ENCODE data around the gene CASQ1. TPM values are rescaled to one million over a fixed set of nuclear protein-coding genes. Genes with fewer than 3 reads are reported as not detected.

The CASQ1 gene
- polyA plus RNA-seq, 1 donor from 2014 or later = not detected

- Histone ChIP-seq H3K9ac (ENCODE audit: low read length) (no peak overlapping the region), H3K4me2 (ENCODE audit: low read length) (no peak overlapping the region), H3K4me3 (ENCODE audit: low read length) (no peak overlapping the region), H3K9me3 (ENCODE audit: low read length) (no peaks in the 10 kb centered on the region), H3K79me2 (replicated peaks; ENCODE audit: insufficient read depth, low read length) (no peaks in the 10 kb centered on the region), H4K20me1 (ENCODE audit: insufficient read depth) (no peaks in the 10 kb centered on the region), H3F3A (ENCODE audit: insufficient read depth, low read length, poor library complexity, severe bottlenecking) (no peaks in the 10 kb centered on the region), H3K27me3 (ENCODE audit: insufficient read depth, low read depth, low read length) (no peaks in the 10 kb centered on the region), H3K36me3 (ENCODE audit: insufficient read depth, low read length) (no peaks in the 10 kb centered on the region), H2AFZ (ENCODE audit: low read depth, low read length) (no peak overlapping the region), H3K27ac (ENCODE audit: low read length) (no peak overlapping the region), H3K9me2 (ENCODE audit: insufficient read depth, low read length) (no peaks in the 10 kb centered on the region)
- TF ChIP-seq REST (IDR thresholded peaks at IDR 0.05; ENCODE audit: borderline replicate concordance) = no peak
- TF ChIP-seq EZH2 (IDR thresholded peaks at IDR 0.05; ENCODE audit: borderline replicate concordance, insufficient read depth, low read length, poor library complexity, severe bottlenecking) = no peak
- TF ChIP-seq CTCF (IDR thresholded peaks at IDR 0.05; ENCODE audit: poor library complexity, severe bottlenecking) = no peak
- no peak for TF ChIP-seq RAD21 (conservative IDR thresholded peaks at IDR 0.05)
- TF ChIP-seq POLR2AphosphoS5 (IDR thresholded peaks at IDR 0.05) = no peak
- no peak for TF ChIP-seq MXI1 (conservative IDR thresholded peaks at IDR 0.05; ENCODE audit: poor library complexity, severe bottlenecking)
- no peak for TF ChIP-seq SMC3 (conservative IDR thresholded peaks at IDR 0.05; ENCODE audit: poor library complexity)
- TF ChIP-seq TAF1 (IDR thresholded peaks at IDR 0.05; ENCODE audit: low read depth) = no peak
- TF ChIP-seq EP300 (conservative IDR thresholded peaks at IDR 0.05; ENCODE audit: poor library complexity, severe bottlenecking) = no peak
Observed at GRCh38 chr1:160200786-160201185, 10.4 kb downstream of the CASQ1 start.

GRCh38 chr1:160204526-160205241 lies 14.3 kb downstream of the CASQ1 start:
- Histone ChIP-seq H3K79me2 (replicated peaks; ENCODE audit: insufficient read depth, low read length) (peaks cover 11% of the 10 kb centered on the region), H3K4me3 (ENCODE audit: low read length) (peak overlapping the region; percentile 99), H3K27ac (ENCODE audit: low read length) (peak overlapping the region; percentile 42), H3K9me3 (ENCODE audit: low read length) (no peaks in the 10 kb centered on the region), H3K9me2 (ENCODE audit: insufficient read depth, low read length) (no peaks in the 10 kb centered on the region), H3K9ac (ENCODE audit: low read length) (peak overlapping the region; percentile 96), H2AFZ (ENCODE audit: low read depth, low read length) (peak overlapping the region; percentile 27), H3F3A (ENCODE audit: insufficient read depth, low read length, poor library complexity, severe bottlenecking) (no peaks in the 10 kb centered on the region), H4K20me1 (ENCODE audit: insufficient read depth) (no peaks in the 10 kb centered on the region), H3K27me3 (ENCODE audit: insufficient read depth, low read depth, low read length) (no peaks in the 10 kb centered on the region), H3K4me2 (ENCODE audit: low read length) (no peak overlapping the region), H3K36me3 (ENCODE audit: insufficient read depth, low read length) (no peaks in the 10 kb centered on the region)
- TF ChIP-seq CTCF (IDR thresholded peaks at IDR 0.05; ENCODE audit: poor library complexity, severe bottlenecking) = no peak
- no peak for TF ChIP-seq TAF1 (IDR thresholded peaks at IDR 0.05; ENCODE audit: low read depth)
- TF ChIP-seq RAD21 (conservative IDR thresholded peaks at IDR 0.05) = no peak
- TF ChIP-seq EZH2 (IDR thresholded peaks at IDR 0.05; ENCODE audit: borderline replicate concordance, insufficient read depth, low read length, poor library complexity, severe bottlenecking) = no peak
- no peak for TF ChIP-seq REST (IDR thresholded peaks at IDR 0.05; ENCODE audit: borderline replicate concordance)
- no peak for TF ChIP-seq POLR2AphosphoS5 (IDR thresholded peaks at IDR 0.05)
- TF ChIP-seq MXI1 (conservative IDR thresholded peaks at IDR 0.05; ENCODE audit: poor library complexity, severe bottlenecking) = no peak
- no peak for TF ChIP-seq EP300 (conservative IDR thresholded peaks at IDR 0.05; ENCODE audit: poor library complexity, severe bottlenecking)
- TF ChIP-seq SMC3 (conservative IDR thresholded peaks at IDR 0.05; ENCODE audit: poor library complexity) = no peak
